Measurements from ENCODE around the gene PIK3CG. TPM values are rescaled to one million over a fixed set of nuclear protein-coding genes. Genes with fewer than 3 reads are reported as not detected.

PIK3CG gene
- total and polyA plus RNA-seq, 10 of the 15 experiments (the other 5 are each of a cell fraction or from before 2014, with no cell fraction given) = 0.79 to 7.6 (median 5.2) TPM

- TF ChIP-seq SPI1 (IDR thresholded peaks at IDR 0.05; ENCODE audit: borderline replicate concordance, insufficient read depth, low read depth, low read length) = no peak
- TF ChIP-seq NFXL1 (IDR thresholded peaks at IDR 0.05; ENCODE audit: borderline replicate concordance) = no peak
- peak; percentile 68 for TF ChIP-seq NFIC (IDR thresholded peaks at IDR 0.05; ENCODE audit: low read depth, low read length)
- no peak for TF ChIP-seq ZNF24 (IDR thresholded peaks at IDR 0.05)
- TF ChIP-seq MTA3 (IDR thresholded peaks at IDR 0.05; ENCODE audit: borderline replicate concordance, low read length) = peak; percentile 79; the same call in 1 of the 2 replicates
- no peak; a peak in 1 of 4 replicates for TF ChIP-seq IKZF2 (IDR thresholded peaks at IDR 0.05)
- TF ChIP-seq PAX8 (IDR thresholded peaks at IDR 0.05) = no peak
- no peak for TF ChIP-seq E2F8 (IDR thresholded peaks at IDR 0.05; ENCODE audit: low read depth, partially characterized antibody)
- no peak for TF ChIP-seq SRF (IDR thresholded peaks at IDR 0.05; ENCODE audit: low read depth in 2 of 2, low read length in 2 of 2)
- peak; percentile 51 for TF ChIP-seq MEF2B (IDR thresholded peaks at IDR 0.05; ENCODE audit: partially characterized antibody, poor library complexity, severe bottlenecking)
- TF ChIP-seq ZNF217 (IDR thresholded peaks at IDR 0.05) = 0 out of 2 replicates have a peak, but pooled peaks have one; percentile 41
- no peak for TF ChIP-seq HDGF (IDR thresholded peaks at IDR 0.05)
- 0 out of 4 replicates have a peak, but pooled peaks of 1 of the 2 experiments have one; percentile 13 for TF ChIP-seq BHLHE40 (IDR thresholded peaks at IDR 0.05; ENCODE audit: borderline replicate concordance in 1 of 2, low read depth in 2 of 2, low read length in 1 of 2)
- no peak for TF ChIP-seq ZBED1 (IDR thresholded peaks at IDR 0.05; ENCODE audit: borderline replicate concordance)
- no peak for TF ChIP-seq FOS (IDR thresholded peaks at IDR 0.05; ENCODE audit: borderline replicate concordance, extremely low read depth, insufficient read length)
- no peak for TF ChIP-seq CHD1 (IDR thresholded peaks at IDR 0.05; ENCODE audit: low read depth, low read length)
- no peak for TF ChIP-seq HDAC2 (IDR thresholded peaks at IDR 0.05)
- TF ChIP-seq RB1 (IDR thresholded peaks at IDR 0.05; ENCODE audit: borderline replicate concordance) = no peak
- TF ChIP-seq ESRRA (IDR thresholded peaks at IDR 0.05; ENCODE audit: low read length) = no peak
- no peak for TF ChIP-seq ZNF207 (IDR thresholded peaks at IDR 0.05; ENCODE audit: borderline replicate concordance)
- no peak for TF ChIP-seq NR2C2 (IDR thresholded peaks at IDR 0.05; ENCODE audit: borderline replicate concordance, control insufficient read depth, insufficient read length, low read depth)
- no peak for TF ChIP-seq NFYB (IDR thresholded peaks at IDR 0.05; ENCODE audit: insufficient read depth, low read depth, low read length)
- TF ChIP-seq RELA (IDR thresholded peaks at IDR 0.05; ENCODE audit: borderline replicate concordance, partially characterized antibody) = no peak
- TF ChIP-seq CREM (IDR thresholded peaks at IDR 0.05; ENCODE audit: low read depth) = peak; percentile 36; the same call in 1 of the 2 replicates
- TF ChIP-seq ZSCAN29 (IDR thresholded peaks at IDR 0.05) = no peak
- TF ChIP-seq SMARCA5 (IDR thresholded peaks at IDR 0.05) = no peak
- no peak for TF ChIP-seq USF1 (IDR thresholded peaks at IDR 0.05; ENCODE audit: borderline replicate concordance, extremely low read length, insufficient read depth, low read depth, low read length)
- TF ChIP-seq IRF4 (IDR thresholded peaks at IDR 0.05; ENCODE audit: low read depth, low read length) = peak; percentile 66
- TF ChIP-seq, protein P1, sequence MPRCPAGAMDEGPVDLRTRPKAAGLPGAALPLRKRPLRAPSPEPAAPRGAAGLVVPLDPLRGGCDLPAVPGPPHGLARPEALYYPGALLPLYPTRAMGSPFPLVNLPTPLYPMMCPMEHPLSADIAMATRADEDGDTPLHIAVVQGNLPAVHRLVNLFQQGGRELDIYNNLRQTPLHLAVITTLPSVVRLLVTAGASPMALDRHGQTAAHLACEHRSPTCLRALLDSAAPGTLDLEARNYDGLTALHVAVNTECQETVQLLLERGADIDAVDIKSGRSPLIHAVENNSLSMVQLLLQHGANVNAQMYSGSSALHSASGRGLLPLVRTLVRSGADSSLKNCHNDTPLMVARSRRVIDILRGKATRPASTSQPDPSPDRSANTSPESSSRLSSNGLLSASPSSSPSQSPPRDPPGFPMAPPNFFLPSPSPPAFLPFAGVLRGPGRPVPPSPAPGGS (IDR thresholded peaks at IDR 0.05; ENCODE audit: borderline replicate concordance, insufficient read depth, low read depth, low read length, poor library complexity, severe bottlenecking) = no peak
Observed at GRCh38 chr7:106915873-106916272, 50.8 kb downstream of the PIK3CG start (continued).
